HG03280 (cell line): ENCODE results near the gene ZNF692.

Source experiments
- ATAC-seq: cut with Tn5 transposase; IDR thresholded peaks from one replicate; pipeline ENCODE4 v1.9.1; 2021; ENCODE audit warnings: mild to moderate bottlenecking, moderate library complexity; ENCODE audit not compliant: unreplicated experiment

ZNF692 gene

GRCh38 chr1:248825573-248825908 lies 33.3 kb downstream of the ZNF692 start:
- peak; percentile 13 for ATAC-seq

GRCh38 chr1:248825136-248825535 lies 33.7 kb downstream of the ZNF692 start:
- no peak for ATAC-seq

GRCh38 chr1:248824701-248825100 lies 34.2 kb downstream of the ZNF692 start:
- ATAC-seq = no peak

- no peak for ATAC-seq
Observed at GRCh38 chr1:248824301-248824700, 34.6 kb downstream of the ZNF692 start.

- ATAC-seq = no peak
Observed at GRCh38 chr1:248823517-248824001, 35.3 kb downstream of the ZNF692 start.

GRCh38 chr1:248822148-248823032 lies 36.5 kb downstream of the ZNF692 start:
- ATAC-seq = no peak

- no peak for ATAC-seq
Observed at GRCh38 chr1:248821641-248822040, 37.2 kb downstream of the ZNF692 start.

GRCh38 chr1:248821101-248821500 lies 37.8 kb downstream of the ZNF692 start:
- ATAC-seq = no peak

- no peak for ATAC-seq
Observed at GRCh38 chr1:248820041-248820585, 38.8 kb downstream of the ZNF692 start.

- ATAC-seq = no peak
Observed at GRCh38 chr1:248818505-248819374, 40.1 kb downstream of the ZNF692 start.

GRCh38 chr1:248817065-248817464 lies 41.8 kb downstream of the ZNF692 start:
- no peak for ATAC-seq

- no peak for ATAC-seq
Observed at GRCh38 chr1:248816042-248816851, 42.6 kb downstream of the ZNF692 start.

- no peak for ATAC-seq
Observed at GRCh38 chr1:248815407-248816034, 43.4 kb downstream of the ZNF692 start.

- ATAC-seq = no peak
Observed at GRCh38 chr1:248814351-248814750, 44.5 kb downstream of the ZNF692 start.

GRCh38 chr1:248813546-248813945 lies 45.3 kb downstream of the ZNF692 start:
- no peak for ATAC-seq

GRCh38 chr1:248812736-248813425 lies 46.0 kb downstream of the ZNF692 start:
- no peak for ATAC-seq

- ATAC-seq = no peak
Observed at GRCh38 chr1:248811514-248812490, 47.1 kb downstream of the ZNF692 start.

- ATAC-seq = no peak
Observed at GRCh38 chr1:248810727-248811513, 48.0 kb downstream of the ZNF692 start.
